ENCODE measurements around the gene FGD4.

- TF ChIP-seq, protein P1, sequence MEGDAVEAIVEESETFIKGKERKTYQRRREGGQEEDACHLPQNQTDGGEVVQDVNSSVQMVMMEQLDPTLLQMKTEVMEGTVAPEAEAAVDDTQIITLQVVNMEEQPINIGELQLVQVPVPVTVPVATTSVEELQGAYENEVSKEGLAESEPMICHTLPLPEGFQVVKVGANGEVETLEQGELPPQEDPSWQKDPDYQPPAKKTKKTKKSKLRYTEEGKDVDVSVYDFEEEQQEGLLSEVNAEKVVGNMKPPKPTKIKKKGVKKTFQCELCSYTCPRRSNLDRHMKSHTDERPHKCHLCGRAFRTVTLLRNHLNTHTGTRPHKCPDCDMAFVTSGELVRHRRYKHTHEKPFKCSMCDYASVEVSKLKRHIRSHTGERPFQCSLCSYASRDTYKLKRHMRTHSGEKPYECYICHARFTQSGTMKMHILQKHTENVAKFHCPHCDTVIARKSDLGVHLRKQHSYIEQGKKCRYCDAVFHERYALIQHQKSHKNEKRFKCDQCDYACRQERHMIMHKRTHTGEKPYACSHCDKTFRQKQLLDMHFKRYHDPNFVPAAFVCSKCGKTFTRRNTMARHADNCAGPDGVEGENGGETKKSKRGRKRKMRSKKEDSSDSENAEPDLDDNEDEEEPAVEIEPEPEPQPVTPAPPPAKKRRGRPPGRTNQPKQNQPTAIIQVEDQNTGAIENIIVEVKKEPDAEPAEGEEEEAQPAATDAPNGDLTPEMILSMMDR (IDR thresholded peaks at IDR 0.05) = no peak
- TF ChIP-seq ZFX (IDR thresholded peaks at IDR 0.05; ENCODE audit: borderline replicate concordance) = no peak
These were observed 216.1 kb downstream of the FGD4 start for GRCh38 chr12:32615441-32615840.

Measured in 22Rv1 (cell line).